Osteocyte (in vitro differentiated cells): ENCODE data around the gene EFS. TPM values are rescaled to one million over a fixed set of nuclear protein-coding genes. Genes with fewer than 3 reads are reported as not detected.

Experiments used
- DNase-seq: peaks from one replicate; pipeline ENCODE4 v3.0.0; 2021; ENCODE audit warnings: mixed read lengths; ENCODE audit not compliant: unreplicated experiment; ENCODE audit errors: extremely low spot score
- H3K27ac Mint-ChIP-seq: one replicate; pipeline ENCODE4 v1.8.0; 2021; ENCODE audit warnings: mild to moderate bottlenecking, mixed read lengths; ENCODE audit not compliant: unreplicated experiment
- H3K27me3 Mint-ChIP-seq: one replicate; pipeline ENCODE4 v1.8.0; 2021; ENCODE audit warnings: mixed read lengths; ENCODE audit not compliant: unreplicated experiment
- H3K36me3 Mint-ChIP-seq: one replicate; pipeline ENCODE4 v1.8.0; 2021; ENCODE audit warnings: mixed read lengths; ENCODE audit not compliant: unreplicated experiment
- H3K4me1 Mint-ChIP-seq: one replicate; pipeline ENCODE4 v1.8.0; 2021; ENCODE audit warnings: mixed read lengths; ENCODE audit not compliant: unreplicated experiment
- H3K4me3 Mint-ChIP-seq: one replicate; pipeline ENCODE4 v1.8.0; 2021; ENCODE audit warnings: mild to moderate bottlenecking, moderate library complexity, mixed read lengths; ENCODE audit not compliant: unreplicated experiment
- H3K9me3 Mint-ChIP-seq: one replicate; pipeline ENCODE4 v1.8.0; 2021; ENCODE audit warnings: mixed read lengths; ENCODE audit not compliant: unreplicated experiment
- long read RNA-seq: library from polyadenylated mRNA; unstranded; transcript quantifications from one replicate; pipeline ENCODE4 v2.0.0, GENCODE V29; 2021
- total RNA-seq: library from RNA; stranded (reverse); gene quantifications from 2 replicates; pipeline ENCODE4 v1.2.1, GENCODE V29; 2021
- TF ChIP-seq, protein P1 (sequence below): fragments of 200-600 bp; sonication (generic); IDR thresholded peaks from 2 replicates; pipeline ENCODE4 v1.5.0; 2021; ENCODE audit warnings: antibody characterized with exemption, mild to moderate bottlenecking, moderate library complexity

Gene EFS, protein sequence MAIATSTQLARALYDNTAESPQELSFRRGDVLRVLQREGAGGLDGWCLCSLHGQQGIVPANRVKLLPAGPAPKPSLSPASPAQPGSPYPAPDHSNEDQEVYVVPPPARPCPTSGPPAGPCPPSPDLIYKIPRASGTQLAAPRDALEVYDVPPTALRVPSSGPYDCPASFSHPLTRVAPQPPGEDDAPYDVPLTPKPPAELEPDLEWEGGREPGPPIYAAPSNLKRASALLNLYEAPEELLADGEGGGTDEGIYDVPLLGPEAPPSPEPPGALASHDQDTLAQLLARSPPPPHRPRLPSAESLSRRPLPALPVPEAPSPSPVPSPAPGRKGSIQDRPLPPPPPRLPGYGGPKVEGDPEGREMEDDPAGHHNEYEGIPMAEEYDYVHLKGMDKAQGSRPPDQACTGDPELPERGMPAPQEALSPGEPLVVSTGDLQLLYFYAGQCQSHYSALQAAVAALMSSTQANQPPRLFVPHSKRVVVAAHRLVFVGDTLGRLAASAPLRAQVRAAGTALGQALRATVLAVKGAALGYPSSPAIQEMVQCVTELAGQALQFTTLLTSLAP
- 30.5 and 31.9 TPM in 2 replicates for total RNA-seq
- long read RNA-seq, result 0 reads

DNA sequence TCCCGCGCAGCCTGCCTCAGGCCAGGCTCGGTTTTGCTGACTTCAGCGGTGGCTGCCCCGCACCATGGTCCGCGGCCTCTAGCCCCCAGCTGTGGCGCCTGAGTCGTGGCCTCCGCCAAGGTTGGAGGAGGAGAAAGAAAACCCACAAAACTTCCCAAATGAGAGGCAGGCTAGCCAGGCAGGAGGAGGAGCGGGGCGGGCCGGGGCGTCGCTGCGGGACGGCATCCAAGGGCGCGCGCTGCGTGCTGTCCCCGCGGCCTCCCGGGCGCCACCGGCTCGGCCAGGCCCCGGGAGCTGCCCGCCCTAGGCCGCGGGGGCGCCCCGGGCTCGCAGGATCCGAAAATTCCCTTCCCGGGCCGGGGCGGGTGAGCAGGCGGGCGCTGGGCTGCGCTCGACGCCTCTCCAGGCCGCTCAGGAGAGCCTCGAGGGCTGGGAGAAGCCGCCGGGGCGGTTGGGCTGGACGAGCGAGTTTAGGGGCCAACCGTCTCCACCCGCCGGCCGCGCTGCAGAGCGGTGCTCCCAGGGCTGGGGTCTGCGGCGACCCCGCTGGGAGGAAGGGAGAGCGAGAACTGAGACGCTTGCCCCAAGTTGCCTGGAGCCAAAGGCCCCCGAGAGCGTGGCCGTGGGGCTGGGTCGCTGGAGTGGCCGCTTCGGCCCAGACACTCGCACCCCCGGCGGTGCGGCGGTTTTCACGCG is at the start of gene EFS:
TSS of gene EFS (minus strand) at position 137 of the 696 bp plus-strand sequence. CDS start 147 bp downstream, outside the sequence.
- Mint-ChIP-seq H3K27me3 (peaks cover 5% of the 10 kb centered on the region), H3K4me1 (peaks cover 33% of the 10 kb centered on the region), H3K9me3 (no peaks in the 10 kb centered on the region), H3K27ac (peak within 1 kb of the TSS; percentile 97), H3K4me3 (peak within 1 kb of the TSS; percentile 88), H3K36me3 (peaks cover 8% of the 10 kb centered on the region)
- TF ChIP-seq, protein P1, sequence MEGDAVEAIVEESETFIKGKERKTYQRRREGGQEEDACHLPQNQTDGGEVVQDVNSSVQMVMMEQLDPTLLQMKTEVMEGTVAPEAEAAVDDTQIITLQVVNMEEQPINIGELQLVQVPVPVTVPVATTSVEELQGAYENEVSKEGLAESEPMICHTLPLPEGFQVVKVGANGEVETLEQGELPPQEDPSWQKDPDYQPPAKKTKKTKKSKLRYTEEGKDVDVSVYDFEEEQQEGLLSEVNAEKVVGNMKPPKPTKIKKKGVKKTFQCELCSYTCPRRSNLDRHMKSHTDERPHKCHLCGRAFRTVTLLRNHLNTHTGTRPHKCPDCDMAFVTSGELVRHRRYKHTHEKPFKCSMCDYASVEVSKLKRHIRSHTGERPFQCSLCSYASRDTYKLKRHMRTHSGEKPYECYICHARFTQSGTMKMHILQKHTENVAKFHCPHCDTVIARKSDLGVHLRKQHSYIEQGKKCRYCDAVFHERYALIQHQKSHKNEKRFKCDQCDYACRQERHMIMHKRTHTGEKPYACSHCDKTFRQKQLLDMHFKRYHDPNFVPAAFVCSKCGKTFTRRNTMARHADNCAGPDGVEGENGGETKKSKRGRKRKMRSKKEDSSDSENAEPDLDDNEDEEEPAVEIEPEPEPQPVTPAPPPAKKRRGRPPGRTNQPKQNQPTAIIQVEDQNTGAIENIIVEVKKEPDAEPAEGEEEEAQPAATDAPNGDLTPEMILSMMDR, result no peak
- DNase-seq, result no peak

DNA sequence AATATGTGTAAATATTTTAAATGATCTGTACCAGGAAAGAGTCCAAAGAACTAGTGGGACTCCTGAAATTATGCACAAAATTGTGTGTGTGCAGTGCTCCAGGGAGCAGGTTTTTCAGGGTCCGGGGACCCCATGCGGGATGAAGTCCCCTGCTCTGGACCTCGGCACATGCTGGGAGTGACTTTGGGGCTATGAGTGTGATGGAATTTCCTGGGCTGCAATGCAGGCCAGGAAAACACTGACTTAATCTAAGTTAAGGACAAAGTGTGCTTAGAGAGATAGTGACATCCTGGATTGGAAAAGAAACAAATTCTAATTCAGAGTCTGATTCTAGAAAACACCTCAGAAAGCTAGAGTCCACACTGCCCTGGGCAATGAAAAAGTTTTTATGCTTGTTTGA is 49.3 kb upstream of the EFS start:
- H3K9me3 Mint-ChIP-seq, result no peaks in the 10 kb centered on the region
- H3K4me1 Mint-ChIP-seq, result no peaks in the 10 kb centered on the region
- DNase-seq, result no peak
- TF ChIP-seq, protein P1, result no peak
- no peaks in the 10 kb centered on the region for H3K36me3 Mint-ChIP-seq
- peaks cover 21% of the 10 kb centered on the region for H3K27me3 Mint-ChIP-seq
- H3K27ac Mint-ChIP-seq, result no peak overlapping the region
- H3K4me3 Mint-ChIP-seq, result no peak overlapping the region

DNA sequence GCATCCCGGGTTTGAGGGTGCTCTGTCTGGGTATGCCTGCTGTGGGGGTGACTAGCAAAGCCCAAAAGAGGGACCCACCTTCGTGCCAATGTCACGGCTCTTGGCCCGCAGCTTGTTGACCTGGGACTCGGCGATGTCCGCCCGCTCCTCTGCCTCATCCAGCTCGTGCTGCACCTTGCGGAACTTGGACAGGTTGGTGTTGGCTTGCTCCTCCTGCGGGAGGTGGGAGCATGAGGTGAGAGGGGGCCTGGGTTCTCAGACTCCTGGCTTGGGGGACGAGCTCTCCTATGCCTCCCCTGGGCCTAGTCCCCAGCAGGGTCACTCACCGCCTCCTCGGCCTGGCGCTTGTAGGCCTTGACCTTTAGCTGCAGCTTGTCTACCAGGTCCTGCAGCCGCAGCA is 48.7 kb upstream of the EFS start:
- Mint-ChIP-seq H3K36me3 (no peaks in the 10 kb centered on the region), H3K4me3 (no peak overlapping the region), H3K4me1 (no peaks in the 10 kb centered on the region), H3K27me3 (peaks cover 25% of the 10 kb centered on the region), H3K9me3 (no peaks in the 10 kb centered on the region), H3K27ac (no peak overlapping the region)
- DNase-seq, result no peak
- TF ChIP-seq, protein P1, result no peak

DNA sequence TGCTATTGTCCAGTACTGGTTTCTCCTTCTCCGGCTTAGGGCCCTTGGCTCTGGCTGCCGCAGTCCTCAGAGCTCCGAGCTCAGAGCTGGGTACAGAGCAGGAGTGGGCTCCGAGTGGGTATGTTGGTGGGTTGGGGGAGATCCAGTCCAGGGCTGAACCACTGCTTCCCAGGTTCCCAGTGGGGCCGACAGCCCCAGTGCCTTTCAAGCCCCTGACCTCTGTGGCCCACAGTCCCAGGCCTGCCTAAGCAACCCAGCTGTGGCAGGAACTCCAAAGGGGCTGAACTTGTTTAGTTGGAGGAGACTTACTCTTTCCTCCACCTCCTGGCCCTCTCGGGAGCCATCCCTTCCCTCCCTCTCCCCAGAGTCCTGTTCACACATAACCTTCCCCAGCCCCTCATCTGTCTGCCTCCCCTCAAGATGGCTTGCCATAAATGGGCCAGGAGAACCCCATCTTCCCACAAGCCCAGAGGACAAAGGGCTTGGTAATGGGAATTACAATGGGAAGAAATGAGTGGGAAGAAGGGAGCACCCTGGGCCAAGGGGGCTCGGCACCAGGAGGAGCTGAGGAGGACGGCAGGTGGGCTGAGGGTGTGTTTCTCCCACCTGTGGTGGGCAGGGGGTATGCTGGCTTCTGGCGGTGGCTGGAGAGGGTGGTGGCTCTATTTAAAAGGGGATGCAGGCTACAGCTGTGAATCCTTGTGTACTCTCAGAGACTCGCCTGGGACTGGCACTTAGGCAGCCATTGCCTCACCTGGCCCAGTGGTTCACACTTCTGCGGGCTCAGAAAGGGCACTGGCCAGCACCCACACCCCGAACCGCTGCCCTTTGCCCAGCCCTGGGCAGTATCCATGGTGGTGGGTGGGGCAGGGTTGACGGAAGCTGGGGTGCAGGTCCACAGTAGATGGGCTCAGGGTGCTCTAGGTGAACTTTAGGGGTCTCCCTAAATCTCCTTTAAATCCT is 46.9 kb upstream of the EFS start:
- H3K36me3 Mint-ChIP-seq, result no peaks in the 10 kb centered on the region
- H3K9me3 Mint-ChIP-seq, result no peaks in the 10 kb centered on the region
- no peak overlapping the region for H3K4me3 Mint-ChIP-seq
- H3K27ac Mint-ChIP-seq, result no peak overlapping the region
- H3K4me1 Mint-ChIP-seq, result no peaks in the 10 kb centered on the region
- peaks cover 25% of the 10 kb centered on the region for H3K27me3 Mint-ChIP-seq
- no peak for DNase-seq
- TF ChIP-seq, protein P1, result no peak
